Fibroblast of mammary gland (primary cell): ENCODE results near the gene AGBL4.

ENCODE experiments used
- DNase-seq: peaks from one replicate; pipeline ENCODE4 v3.0.0-alpha.2; 2010; ENCODE audit warnings: low read depth
- H3K4me3 ChIP-seq: 2 replicates; pipeline ENCODE4 v1.5.1; 2011; ENCODE audit warnings: low read depth, mild to moderate bottlenecking, low read length, moderate library complexity; ENCODE audit not compliant: control insufficient read depth
- TF ChIP-seq, protein P1 (sequence below): conservative IDR thresholded peaks from 2 replicates; pipeline ENCODE4 v1.5.1; 2011; ENCODE audit warnings: low read depth, low read length, inconsistent platforms; ENCODE audit not compliant: control insufficient read depth, insufficient read depth

The AGBL4 gene

DNA sequence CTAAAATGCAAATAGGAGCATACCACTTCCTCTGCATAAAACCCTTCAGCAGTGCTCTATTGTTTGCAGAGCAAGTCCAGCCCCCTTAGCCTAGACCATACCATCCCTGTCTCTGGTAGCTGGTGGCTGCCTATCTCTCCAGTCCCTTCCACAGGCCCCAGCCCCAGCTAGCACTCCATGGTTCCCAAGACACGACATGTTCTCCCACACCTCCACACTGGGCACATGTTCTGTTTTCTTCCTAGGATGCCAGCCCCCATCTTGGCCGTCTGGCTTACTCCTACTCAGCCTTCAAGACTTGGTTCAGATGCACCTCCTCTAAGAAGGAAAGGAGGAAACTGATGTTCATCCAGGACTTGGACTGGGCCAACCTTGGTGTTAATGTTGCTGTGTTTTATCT lies 1355.4 kb downstream of the AGBL4 start:
- no peak overlapping the region for H3K4me3 ChIP-seq
- DNase-seq: no peak
- TF ChIP-seq, protein P1, sequence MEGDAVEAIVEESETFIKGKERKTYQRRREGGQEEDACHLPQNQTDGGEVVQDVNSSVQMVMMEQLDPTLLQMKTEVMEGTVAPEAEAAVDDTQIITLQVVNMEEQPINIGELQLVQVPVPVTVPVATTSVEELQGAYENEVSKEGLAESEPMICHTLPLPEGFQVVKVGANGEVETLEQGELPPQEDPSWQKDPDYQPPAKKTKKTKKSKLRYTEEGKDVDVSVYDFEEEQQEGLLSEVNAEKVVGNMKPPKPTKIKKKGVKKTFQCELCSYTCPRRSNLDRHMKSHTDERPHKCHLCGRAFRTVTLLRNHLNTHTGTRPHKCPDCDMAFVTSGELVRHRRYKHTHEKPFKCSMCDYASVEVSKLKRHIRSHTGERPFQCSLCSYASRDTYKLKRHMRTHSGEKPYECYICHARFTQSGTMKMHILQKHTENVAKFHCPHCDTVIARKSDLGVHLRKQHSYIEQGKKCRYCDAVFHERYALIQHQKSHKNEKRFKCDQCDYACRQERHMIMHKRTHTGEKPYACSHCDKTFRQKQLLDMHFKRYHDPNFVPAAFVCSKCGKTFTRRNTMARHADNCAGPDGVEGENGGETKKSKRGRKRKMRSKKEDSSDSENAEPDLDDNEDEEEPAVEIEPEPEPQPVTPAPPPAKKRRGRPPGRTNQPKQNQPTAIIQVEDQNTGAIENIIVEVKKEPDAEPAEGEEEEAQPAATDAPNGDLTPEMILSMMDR: no peak

DNA sequence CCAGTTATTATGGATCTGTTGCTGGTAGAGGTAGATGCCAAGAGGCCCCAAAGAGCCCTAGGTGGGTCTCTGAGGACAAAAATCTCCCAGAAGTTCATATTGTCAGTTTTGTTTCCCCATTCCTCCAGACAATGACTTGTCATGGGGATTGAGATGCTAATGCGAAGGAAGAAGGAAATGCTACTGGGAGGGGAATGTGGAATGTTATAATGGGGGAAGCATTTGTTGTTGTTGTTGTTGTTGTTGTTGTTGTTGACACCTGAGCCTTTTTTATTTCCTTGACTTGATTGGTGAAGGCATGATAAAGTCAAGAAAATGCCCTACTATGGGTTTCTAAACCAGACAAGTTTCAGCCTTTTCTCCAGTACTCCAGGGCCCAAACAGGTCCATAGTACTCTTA lies 1356.0 kb downstream of the AGBL4 start:
- H3K4me3 ChIP-seq: no peak overlapping the region
- TF ChIP-seq, protein P1: no peak
- DNase-seq: no peak

DNA sequence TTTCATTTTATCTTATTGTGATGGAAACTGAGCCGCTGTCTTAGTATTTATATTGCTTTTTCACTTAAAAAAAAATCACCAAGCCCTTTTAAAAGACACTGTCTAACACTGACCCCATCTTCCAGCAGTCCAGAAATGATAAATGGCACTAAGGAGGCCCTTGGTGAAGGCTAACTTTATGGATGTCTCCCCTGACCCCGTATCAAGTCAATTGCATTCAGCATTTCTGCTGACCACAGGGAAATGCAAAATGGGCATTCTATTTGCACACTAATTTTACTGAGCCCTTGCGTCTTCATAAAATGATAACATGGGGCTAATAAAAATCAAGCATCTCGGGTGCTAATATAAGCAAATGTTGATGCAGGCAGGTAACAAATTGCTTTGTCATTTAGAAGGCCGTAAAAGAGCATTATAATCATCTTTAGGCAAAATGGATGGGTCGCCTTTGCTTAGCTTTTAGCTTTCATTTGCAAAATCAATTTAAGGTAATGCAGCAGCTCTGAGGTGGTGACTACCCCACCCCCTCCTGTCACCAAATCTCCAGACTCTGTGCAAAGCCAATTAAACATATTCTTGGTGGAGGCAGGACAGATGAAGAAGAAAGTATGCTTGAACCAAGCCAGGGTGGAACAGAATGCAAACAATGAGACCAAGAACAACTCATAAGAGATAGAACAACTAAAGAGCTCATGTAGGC lies 1357.9 kb downstream of the AGBL4 start:
- no peak overlapping the region for H3K4me3 ChIP-seq
- no peak for DNase-seq
- TF ChIP-seq, protein P1: no peak

DNA sequence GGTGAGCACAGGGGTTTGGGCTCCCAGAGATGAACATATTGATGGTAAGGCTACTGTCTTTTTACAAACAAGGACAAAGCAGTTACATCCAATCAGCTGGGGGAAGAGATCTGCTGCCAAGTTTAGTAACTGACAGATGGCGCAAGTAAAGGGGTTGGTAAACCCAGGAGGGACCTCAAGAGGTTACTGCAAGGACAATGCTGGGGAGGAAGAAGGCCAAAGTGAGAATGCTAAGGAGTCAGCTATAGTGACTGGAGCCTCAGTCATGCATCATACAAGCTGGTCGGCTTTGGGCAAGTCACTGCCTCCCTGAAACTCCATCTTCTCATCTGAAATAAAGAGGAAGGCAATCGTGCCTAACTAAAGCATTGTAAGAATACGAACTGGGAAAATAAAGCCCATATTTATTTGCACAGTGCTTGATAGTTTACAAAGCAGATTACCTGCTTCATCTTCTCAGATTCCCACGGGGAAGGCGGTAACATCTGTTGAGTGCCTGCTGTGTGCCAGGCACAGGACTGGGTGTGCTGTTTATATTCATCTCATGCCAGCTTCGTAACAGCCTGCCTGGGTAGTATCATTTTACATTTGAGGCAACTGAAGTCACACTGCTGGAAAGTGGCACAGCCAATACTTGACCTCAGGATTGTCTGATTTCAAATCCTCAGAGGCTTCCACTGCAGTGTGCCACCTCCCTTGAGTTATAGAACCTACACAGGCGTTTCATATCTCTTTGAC lies 1361.9 kb downstream of the AGBL4 start:
- TF ChIP-seq, protein P1: no peak
- DNase-seq: no peak
- no peak overlapping the region for H3K4me3 ChIP-seq

DNA sequence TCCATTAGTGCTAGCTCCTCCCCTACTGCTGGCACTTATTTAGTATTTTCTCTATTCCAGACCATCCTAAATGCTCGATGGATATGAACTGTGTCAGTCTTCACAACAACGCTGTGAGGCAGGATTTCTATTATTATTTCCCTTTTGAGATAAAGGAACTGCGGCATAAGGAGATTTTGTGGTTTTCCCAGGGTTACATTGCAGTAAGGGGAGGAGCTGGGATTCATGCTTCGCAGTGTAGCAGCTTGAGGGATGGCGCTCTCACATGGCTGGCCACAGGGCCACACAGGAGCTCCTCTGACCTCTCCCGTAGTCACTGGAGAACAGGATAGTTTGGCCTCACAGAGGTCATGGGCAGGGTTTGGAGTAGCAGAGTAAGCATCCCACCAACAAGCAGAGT lies 1364.0 kb downstream of the AGBL4 start:
- TF ChIP-seq, protein P1: no peak
- no peak overlapping the region for H3K4me3 ChIP-seq
- DNase-seq: no peak

DNA sequence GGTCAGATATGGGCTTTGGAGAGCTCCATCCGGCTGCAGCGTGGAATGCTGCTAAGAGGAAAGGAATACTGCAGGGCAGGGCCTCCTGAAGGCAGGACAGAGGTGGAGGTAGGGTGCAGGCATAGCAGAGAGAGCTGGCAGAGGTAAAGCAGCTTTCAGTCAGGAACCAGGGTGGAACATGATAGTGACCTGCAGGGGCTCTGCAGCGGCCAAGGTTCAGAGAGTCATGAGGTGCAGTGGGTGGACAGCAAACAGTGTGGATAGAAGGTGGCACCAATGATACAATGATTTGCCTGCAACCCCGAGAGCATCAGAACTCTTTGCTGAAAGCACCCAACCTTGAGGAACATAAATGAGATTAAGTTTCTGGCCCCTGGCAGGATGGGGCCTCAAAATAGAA lies 1366.3 kb downstream of the AGBL4 start:
- no peak for DNase-seq
- TF ChIP-seq, protein P1: no peak
- H3K4me3 ChIP-seq: no peak overlapping the region
